Pancreas (tissue), 10 donors: Measurements from ENCODE around the gene C2CD4B. TPM values are rescaled to one million over a fixed set of nuclear protein-coding genes. Genes with fewer than 3 reads are reported as not detected.
A peak's percentile ranks its signal among the peaks of the same experiment; 100 is the strongest.

Experiments used
- ATAC-seq, 4 donors: fragments of 200-7000 bp; cut with Tn5 transposase; one replicate each; pipeline versions ENCODE4 v1.8.0 to v1.9.1; 2020; ENCODE audit warnings: mild to moderate bottlenecking in 4 of 4, moderate library complexity in 4 of 4
- DNase-seq, 6 donors: peaks; one replicate each; pipeline ENCODE4 v3.0.0-alpha.2; 2020
- FAIRE-seq: peaks from 2 replicates; lab custom pipeline; 2012; peaks lifted over from hg19 to GRCh38; lab: Jason Lieb, UNC
- H3K27ac ChIP-seq, 4 donors: fragments of 200-600 bp; sonication (generic); 1 replicate in 3 of 4; 2 replicates in 1 of 4; pipeline versions ENCODE4 v1.5.0 to v1.8.0; 2020
- H3K27me3 ChIP-seq, 4 donors: fragments of 200-600 bp; one replicate each; pipeline ENCODE4 v1.8.0; 2021
- H3K36me3 ChIP-seq, 3 donors: fragments of 200-600 bp; sonication (generic) in 1 of 3; one replicate each; pipeline versions ENCODE4 v1.5.0 to v1.8.0; 2020 to 2021
- H3K4me1 ChIP-seq, 3 donors: fragments of 200-600 bp; one replicate each; pipeline ENCODE4 v1.8.0; 2021
- H3K4me3 ChIP-seq, 4 donors: fragments of 200-600 bp; sonication (generic) in 2 of 4; one replicate each; pipeline versions ENCODE4 v1.5.0 to v1.8.0; 2020 to 2021
- H3K9me3 ChIP-seq, 4 donors: fragments of 200-600 bp; one replicate each; pipeline ENCODE4 v1.8.0; 2021
- WGBS, 2 donors: extraction: QIAGEN DNeasy Blood & Tissue Kit; methylation state at CpG; one replicate each; pipeline ENCODE4 v1.1.7; 2013; 5-methylcytosine and 5-hydroxymethylcytosine counted together
- intact Hi-C, 3 donors: fragments of 100-400 bp; cut with DNase I; formaldehyde crosslinking; loops; one replicate each; pipeline versions ENCODE4 v1.11.1 to v1.14.2; 2022
- polyA plus RNA-seq, 2 donors: library from polyadenylated mRNA; stranded (reverse); fragments of 200-250 nt; gene quantifications; one replicate each; pipeline ENCODE4 v1.2.3, GENCODE V29; 2013
- total RNA-seq, 6 donors: library from RNA; stranded (reverse); fragmentation: NEBNext Ultra II Directional in 4 of 6; extraction: Animal tissue kit (Norgen Biotek cat#: 25700) in 4 of 6; gene quantifications; one replicate each; pipeline versions ENCODE4 v1.2.1 to v1.2.4, GENCODE V29; 2021 to 2023
- TF ChIP-seq, protein P1 (sequence below), 4 donors: fragments of 200-600 bp; sonication (generic) in 3 of 4; IDR thresholded peaks; one replicate each; pipeline versions ENCODE4 v1.5.0 to v1.8.0; 2021; ENCODE audit warnings: antibody characterized with exemption in 4 of 4
- donor health status: healthy with polysubstance abuse.
- donor health status: DM: no; HTN: no; CAD: no; lungs with moderate emphysema.
- donor health status: DM: no; HTN: no; CAD: no.
- donor health status: control.
- donor health status: control.
- donor health status: Bipolar disorder and iron deficiency.
- donor health status: DM: yes; HTN: yes; CAD: no.
- donor health status: DM: no; HTN: no; CAD: no.
- donor health status: DM: no; HTN: no; CAD: no.
- donor health status: DM: yes; HTN: yes; CAD: no.

C2CD4B gene
- total and polyA plus RNA-seq, 8 donors: 25.1 to 167 (median 39.6) TPM

GRCh38 chr15:62187910-62188309, 22.8 kb upstream of the C2CD4B start:
- TF ChIP-seq, protein P1, sequence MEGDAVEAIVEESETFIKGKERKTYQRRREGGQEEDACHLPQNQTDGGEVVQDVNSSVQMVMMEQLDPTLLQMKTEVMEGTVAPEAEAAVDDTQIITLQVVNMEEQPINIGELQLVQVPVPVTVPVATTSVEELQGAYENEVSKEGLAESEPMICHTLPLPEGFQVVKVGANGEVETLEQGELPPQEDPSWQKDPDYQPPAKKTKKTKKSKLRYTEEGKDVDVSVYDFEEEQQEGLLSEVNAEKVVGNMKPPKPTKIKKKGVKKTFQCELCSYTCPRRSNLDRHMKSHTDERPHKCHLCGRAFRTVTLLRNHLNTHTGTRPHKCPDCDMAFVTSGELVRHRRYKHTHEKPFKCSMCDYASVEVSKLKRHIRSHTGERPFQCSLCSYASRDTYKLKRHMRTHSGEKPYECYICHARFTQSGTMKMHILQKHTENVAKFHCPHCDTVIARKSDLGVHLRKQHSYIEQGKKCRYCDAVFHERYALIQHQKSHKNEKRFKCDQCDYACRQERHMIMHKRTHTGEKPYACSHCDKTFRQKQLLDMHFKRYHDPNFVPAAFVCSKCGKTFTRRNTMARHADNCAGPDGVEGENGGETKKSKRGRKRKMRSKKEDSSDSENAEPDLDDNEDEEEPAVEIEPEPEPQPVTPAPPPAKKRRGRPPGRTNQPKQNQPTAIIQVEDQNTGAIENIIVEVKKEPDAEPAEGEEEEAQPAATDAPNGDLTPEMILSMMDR (IDR thresholded peaks at IDR 0.05): no peak
- 62 to 79% methylated on average over 1 of the region's 1 CpG for WGBS, 2 donors
- no peak for FAIRE-seq

GRCh38 chr15:62187425-62187824, 22.3 kb upstream of the C2CD4B start:
- no peak for FAIRE-seq

More at GRCh38 chr15:62187910-62188309, 22.8 kb upstream of the C2CD4B start:
- Histone ChIP-seq H3K9me3 (no peaks in the 10 kb centered on the region), H3K4me1 (no peaks in the 10 kb centered on the region), H3K36me3 (no peaks in the 10 kb centered on the region), H3K27me3 (no peaks in the 10 kb centered on the region), H3K27ac (no peak overlapping the region), H3K4me3 (no peak overlapping the region)
- ATAC-seq (no peak), DNase-seq (no peak)
- intact Hi-C loops: no loop called here

GRCh38 chr15:62186578-62186977, 21.5 kb upstream of the C2CD4B start:
- Histone ChIP-seq H3K4me1 (no peaks in the 10 kb centered on the region), H3K27ac (no peak overlapping the region), H3K9me3 (no peaks in the 10 kb centered on the region), H3K36me3 (no peaks in the 10 kb centered on the region), H3K27me3 (no peaks in the 10 kb centered on the region), H3K4me3 (no peak overlapping the region)
- ATAC-seq (no peak), DNase-seq (peak in 1 of 6 donors; percentile 58), FAIRE-seq (no peak)
- TF ChIP-seq, protein P1 (IDR thresholded peaks at IDR 0.05): no peak
- intact Hi-C loops: no loop called here
- WGBS, 2 donors: 98 to 99% methylated on average over 27 of the region's 27 CpGs

More at GRCh38 chr15:62187425-62187824, 22.3 kb upstream of the C2CD4B start:
- ATAC-seq (no peak), DNase-seq (no peak)
- Histone ChIP-seq H3K27ac (no peak overlapping the region), H3K9me3 (no peaks in the 10 kb centered on the region), H3K36me3 (no peaks in the 10 kb centered on the region), H3K4me1 (no peaks in the 10 kb centered on the region), H3K4me3 (no peak overlapping the region), H3K27me3 (no peaks in the 10 kb centered on the region)
- TF ChIP-seq, protein P1 (IDR thresholded peaks at IDR 0.05): no peak
- intact Hi-C loops: no loop called here
- 87 to 91% methylated on average over 5 of the region's 5 CpGs for WGBS, 2 donors

DNA sequence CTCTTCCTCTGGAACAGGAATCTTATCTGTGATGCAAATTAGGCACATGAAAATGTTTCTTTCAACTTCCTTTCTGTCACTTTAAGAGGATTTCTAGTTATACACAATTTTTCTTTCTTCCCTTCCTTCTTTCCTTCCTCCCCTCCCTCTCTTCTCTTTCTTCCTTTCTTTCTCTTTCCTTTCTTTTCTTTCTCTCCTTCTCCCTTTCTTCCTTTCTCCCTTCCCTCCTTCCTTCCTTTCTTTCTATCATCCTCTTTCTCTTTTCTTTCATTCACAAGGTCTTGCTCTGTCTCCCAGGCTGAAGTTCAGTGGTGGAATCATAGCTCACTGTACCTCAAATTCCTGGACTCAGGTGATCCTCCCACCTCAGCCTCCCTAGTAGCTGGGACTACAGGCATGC, 18.0 kb upstream of the C2CD4B start:
- ATAC-seq (no peak), FAIRE-seq (no peak), DNase-seq (no peak)
- Histone ChIP-seq H3K36me3 (no peaks in the 10 kb centered on the region), H3K4me1 (no peaks in the 10 kb centered on the region), H3K27ac (no peak overlapping the region), H3K9me3 (no peaks in the 10 kb centered on the region), H3K27me3 (no peaks in the 10 kb centered on the region), H3K4me3 (no peak overlapping the region)
- intact Hi-C loops: no loop called here
- TF ChIP-seq, protein P1 (IDR thresholded peaks at IDR 0.05): no peak

DNA sequence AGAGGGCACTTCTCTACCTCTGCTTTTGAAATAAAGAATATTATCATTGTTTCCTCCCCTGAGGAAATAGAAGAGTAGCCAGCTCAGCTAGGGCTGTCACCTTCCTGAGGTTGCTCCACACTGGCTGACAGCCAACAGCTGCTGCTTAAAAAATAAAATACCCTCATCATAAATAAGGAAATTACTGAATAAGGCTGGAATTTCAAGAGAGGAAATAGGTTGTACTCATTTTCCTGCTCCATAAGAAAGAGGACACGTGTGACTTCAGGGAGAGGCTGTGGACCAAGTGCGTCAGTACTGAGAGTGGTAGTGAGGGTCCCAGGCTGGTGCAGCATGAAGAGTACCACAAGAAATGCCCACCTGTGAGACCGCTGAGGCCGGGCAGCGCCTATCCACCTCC, 8.1 kb upstream of the C2CD4B start:
- Histone ChIP-seq H3K9me3 (no peaks in the 10 kb centered on the region), H3K4me3 (no peak overlapping the region), H3K27me3 (no peaks in the 10 kb centered on the region), H3K4me1 (peaks cover 0 to 6% (median 0%) of the 10 kb centered on the region in 3 donors), H3K27ac (no peak overlapping the region), H3K36me3 (no peaks in the 10 kb centered on the region)
- DNase-seq: no peak
- no peak for FAIRE-seq
- TF ChIP-seq, protein P1 (IDR thresholded peaks at IDR 0.05): no peak
- 85 to 87% methylated on average over 5 of the region's 5 CpGs for WGBS, 2 donors
- no peak for ATAC-seq
- intact Hi-C loops: no loop called here
